ENCODE results near the gene MRGPRG. TPM values are rescaled to one million over a fixed set of nuclear protein-coding genes. Genes with fewer than 3 reads are reported as not detected.

Gene MRGPRG
- total RNA-seq, 1 donor from 2014 or later, result not detected

- no peaks in the 10 kb centered on the region for H3K36me3 Mint-ChIP-seq
- no peaks in the 10 kb centered on the region for H3K9me3 Mint-ChIP-seq
- no peaks in the 10 kb centered on the region for H3K4me1 Mint-ChIP-seq
- no peak overlapping the region for H3K4me3 Mint-ChIP-seq
- no peak for DNase-seq (ENCODE audit: low spot score in 2 of 2, unreplicated experiment in 2 of 2)
- no peak for TF ChIP-seq CTCF (IDR thresholded peaks at IDR 0.05; ENCODE audit: unreplicated experiment)
- H3K27me3 Mint-ChIP-seq (ENCODE audit: low read depth), result peaks cover 28% of the 10 kb centered on the region
- H3K27ac Mint-ChIP-seq, result no peak overlapping the region
Observed at GRCh38 chr11:3226846-3227567, 8.4 kb upstream of the MRGPRG start.

- no peak overlapping the region for H3K4me3 Mint-ChIP-seq
- TF ChIP-seq CTCF (IDR thresholded peaks at IDR 0.05; ENCODE audit: unreplicated experiment), result no peak
- H3K27me3 Mint-ChIP-seq (ENCODE audit: low read depth), result peaks cover 33% of the 10 kb centered on the region
- no peak overlapping the region for H3K27ac Mint-ChIP-seq
- DNase-seq (ENCODE audit: low spot score in 2 of 2, unreplicated experiment in 2 of 2), result no peak
- no peaks in the 10 kb centered on the region for H3K9me3 Mint-ChIP-seq
- no peaks in the 10 kb centered on the region for H3K36me3 Mint-ChIP-seq
- no peaks in the 10 kb centered on the region for H3K4me1 Mint-ChIP-seq
Observed at GRCh38 chr11:3225826-3226750, 7.5 kb upstream of the MRGPRG start.

GRCh38 chr11:3225159-3225758, 6.6 kb upstream of the MRGPRG start:
- Mint-ChIP-seq H3K4me3 (no peak overlapping the region), H3K27me3 (ENCODE audit: low read depth) (peaks cover 33% of the 10 kb centered on the region), H3K36me3 (no peaks in the 10 kb centered on the region), H3K27ac (no peak overlapping the region), H3K9me3 (no peaks in the 10 kb centered on the region), H3K4me1 (no peaks in the 10 kb centered on the region)
- no peak for TF ChIP-seq CTCF (IDR thresholded peaks at IDR 0.05; ENCODE audit: unreplicated experiment)
- no peak for DNase-seq (ENCODE audit: low spot score in 2 of 2, unreplicated experiment in 2 of 2)

GRCh38 chr11:3224401-3225057, 5.9 kb upstream of the MRGPRG start:
- H3K27me3 Mint-ChIP-seq (ENCODE audit: low read depth), result peaks cover 36% of the 10 kb centered on the region
- no peak for TF ChIP-seq CTCF (IDR thresholded peaks at IDR 0.05; ENCODE audit: unreplicated experiment)
- no peaks in the 10 kb centered on the region for H3K4me1 Mint-ChIP-seq
- H3K27ac Mint-ChIP-seq, result no peak overlapping the region
- no peaks in the 10 kb centered on the region for H3K36me3 Mint-ChIP-seq
- no peaks in the 10 kb centered on the region for H3K9me3 Mint-ChIP-seq
- no peak overlapping the region for H3K4me3 Mint-ChIP-seq
- no peak for DNase-seq (ENCODE audit: low spot score in 2 of 2, unreplicated experiment in 2 of 2)

GRCh38 chr11:3223932-3224381, 5.3 kb upstream of the MRGPRG start:
- H3K4me3 Mint-ChIP-seq, result no peak overlapping the region
- H3K4me1 Mint-ChIP-seq, result no peaks in the 10 kb centered on the region
- peaks cover 41% of the 10 kb centered on the region for H3K27me3 Mint-ChIP-seq (ENCODE audit: low read depth)
- no peak overlapping the region for H3K27ac Mint-ChIP-seq
- H3K36me3 Mint-ChIP-seq, result no peaks in the 10 kb centered on the region
- no peak for DNase-seq (ENCODE audit: low spot score in 2 of 2, unreplicated experiment in 2 of 2)
- H3K9me3 Mint-ChIP-seq, result no peaks in the 10 kb centered on the region
- TF ChIP-seq CTCF (IDR thresholded peaks at IDR 0.05; ENCODE audit: unreplicated experiment), result no peak
